Embryonic facial prominence (tissue), 1 donor: Measurements from ENCODE around the gene TNRC6C.
"Not testable (repeated sequence)": the region's sequence is repeated elsewhere in the genome, so short reads cannot be mapped to it uniquely, and the experiment has no call there.

Source experiments
- DNase-seq: peaks from one replicate; pipeline ENCODE4 v3.0.0-alpha.2; 2016; ENCODE audit errors: extremely low spot score

TNRC6C gene

DNA sequence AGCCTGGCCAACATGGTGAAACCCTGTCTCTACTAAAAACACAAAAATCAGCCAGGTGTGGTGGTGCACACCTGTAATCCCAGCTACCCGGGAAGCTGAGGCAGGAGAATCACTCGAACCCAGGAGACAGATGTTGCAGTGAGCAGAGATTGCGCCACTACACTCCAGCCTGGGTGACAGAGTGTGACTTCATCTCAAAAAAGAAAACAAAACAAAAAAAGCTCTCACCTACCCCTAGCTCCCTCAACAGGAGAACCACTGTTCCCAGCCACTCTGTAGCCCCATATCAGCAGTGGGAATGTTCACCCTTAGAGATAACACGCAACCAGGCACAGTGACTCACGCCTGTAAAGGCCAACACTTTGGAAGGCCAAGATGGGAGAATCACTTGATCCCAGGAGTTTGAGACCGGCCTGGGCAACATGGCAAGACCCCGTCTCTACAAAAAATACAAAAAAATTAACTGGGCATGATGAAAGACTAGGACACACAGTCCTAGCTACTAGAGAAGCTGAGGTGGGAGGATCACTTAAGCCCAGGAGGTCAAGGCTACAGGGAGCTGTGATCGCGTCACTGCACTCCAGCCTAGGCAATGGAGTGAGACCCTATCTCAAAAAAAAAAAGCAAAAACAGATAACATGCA is 177.5 kb downstream of the TNRC6C start:
- DNase-seq: no peak

DNA sequence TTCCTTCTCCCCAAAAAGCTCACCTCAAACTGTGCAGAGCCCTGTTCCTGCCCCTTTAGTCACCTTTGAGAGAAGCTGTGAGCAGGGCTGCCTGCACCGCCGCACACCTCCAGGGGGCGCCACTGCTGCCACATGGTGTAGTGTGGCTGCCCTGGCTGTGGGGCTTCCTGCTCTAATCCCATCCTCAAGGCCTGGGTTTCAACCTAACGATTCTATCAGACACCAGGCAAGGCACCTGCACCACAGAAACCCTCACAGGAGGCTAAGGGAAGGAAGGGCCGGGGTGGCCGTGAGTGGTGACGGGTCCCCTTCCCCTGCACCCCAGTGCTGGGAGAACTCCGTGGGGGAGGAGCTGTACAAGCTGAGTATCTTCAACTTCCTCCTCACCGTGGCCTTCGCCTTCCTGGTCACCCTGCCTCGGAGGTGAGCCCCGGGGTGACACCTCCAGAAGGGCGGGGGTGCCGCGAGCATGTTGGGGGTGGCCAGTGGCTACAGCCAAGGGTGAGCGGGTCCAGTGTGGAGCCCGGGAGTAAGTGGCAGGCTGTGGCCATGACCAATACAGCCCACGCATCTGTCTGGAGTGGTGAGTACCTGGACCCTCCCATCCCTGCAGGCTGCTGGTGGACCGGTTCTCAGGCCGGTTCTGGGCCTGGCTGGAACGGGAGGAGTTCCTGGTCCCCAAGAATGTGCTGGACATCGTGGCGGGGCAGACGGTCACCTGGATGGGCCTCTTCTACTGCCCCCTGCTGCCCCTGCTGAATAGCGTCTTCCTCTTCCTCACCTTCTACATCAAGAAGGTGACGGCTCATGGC is 179.1 kb downstream of the TNRC6C start:
- no peak for DNase-seq

DNA sequence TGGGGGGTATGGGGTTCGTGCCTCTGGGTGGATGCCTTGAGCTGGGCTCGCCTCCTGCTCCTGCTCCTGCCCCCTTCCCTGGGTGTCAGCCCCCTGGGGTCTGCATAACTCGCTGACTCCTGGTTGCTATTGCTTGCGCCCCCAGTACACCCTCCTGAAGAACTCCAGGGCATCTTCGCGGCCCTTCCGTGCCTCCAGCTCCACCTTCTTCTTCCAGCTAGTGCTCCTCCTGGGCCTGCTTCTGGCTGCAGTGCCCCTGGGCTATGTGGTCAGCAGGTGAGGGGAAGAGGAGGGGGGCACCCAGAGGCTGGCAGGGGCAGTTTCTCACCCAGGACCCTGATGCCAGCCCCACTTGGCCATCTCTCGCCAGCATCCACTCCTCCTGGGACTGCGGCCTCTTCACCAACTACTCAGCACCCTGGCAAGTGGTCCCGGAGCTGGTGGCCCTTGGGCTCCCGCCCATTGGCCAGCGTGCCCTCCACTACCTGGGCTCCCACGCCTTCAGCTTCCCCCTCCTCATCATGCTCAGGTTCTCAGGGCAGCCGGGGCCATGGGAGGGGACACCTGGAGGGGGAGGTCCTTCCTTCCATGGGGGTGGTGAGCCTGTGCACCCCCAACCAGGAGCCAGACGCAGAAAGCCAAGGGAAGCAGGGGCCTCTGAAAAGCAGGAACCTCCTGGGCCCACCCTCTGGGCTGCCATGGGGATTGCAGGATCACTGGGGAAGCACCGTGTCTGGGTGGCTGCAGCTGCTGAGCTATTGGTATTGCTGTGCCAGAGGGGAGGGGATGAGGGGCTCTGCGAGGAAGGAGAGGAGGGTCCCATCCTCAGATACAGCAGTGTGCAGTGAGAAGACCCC is 179.9 kb downstream of the TNRC6C start:
- no peak for DNase-seq

DNA sequence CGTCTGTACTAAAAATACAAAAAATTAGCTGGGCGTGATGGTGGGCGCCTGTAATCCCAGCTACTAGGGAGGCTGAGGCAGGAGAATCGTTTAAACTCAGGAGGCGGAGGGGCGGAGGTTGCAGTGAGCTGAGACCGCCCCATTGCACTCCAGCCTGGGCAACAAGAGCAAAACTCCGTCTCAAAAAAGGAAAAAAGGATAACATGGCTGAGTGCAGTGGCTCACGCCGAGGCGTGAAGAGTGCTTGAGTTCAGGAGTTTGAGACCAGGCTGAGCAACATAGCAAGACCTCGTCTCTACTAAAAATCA is 181.3 kb downstream of the TNRC6C start:
- not testable (repeated sequence) for DNase-seq

DNA sequence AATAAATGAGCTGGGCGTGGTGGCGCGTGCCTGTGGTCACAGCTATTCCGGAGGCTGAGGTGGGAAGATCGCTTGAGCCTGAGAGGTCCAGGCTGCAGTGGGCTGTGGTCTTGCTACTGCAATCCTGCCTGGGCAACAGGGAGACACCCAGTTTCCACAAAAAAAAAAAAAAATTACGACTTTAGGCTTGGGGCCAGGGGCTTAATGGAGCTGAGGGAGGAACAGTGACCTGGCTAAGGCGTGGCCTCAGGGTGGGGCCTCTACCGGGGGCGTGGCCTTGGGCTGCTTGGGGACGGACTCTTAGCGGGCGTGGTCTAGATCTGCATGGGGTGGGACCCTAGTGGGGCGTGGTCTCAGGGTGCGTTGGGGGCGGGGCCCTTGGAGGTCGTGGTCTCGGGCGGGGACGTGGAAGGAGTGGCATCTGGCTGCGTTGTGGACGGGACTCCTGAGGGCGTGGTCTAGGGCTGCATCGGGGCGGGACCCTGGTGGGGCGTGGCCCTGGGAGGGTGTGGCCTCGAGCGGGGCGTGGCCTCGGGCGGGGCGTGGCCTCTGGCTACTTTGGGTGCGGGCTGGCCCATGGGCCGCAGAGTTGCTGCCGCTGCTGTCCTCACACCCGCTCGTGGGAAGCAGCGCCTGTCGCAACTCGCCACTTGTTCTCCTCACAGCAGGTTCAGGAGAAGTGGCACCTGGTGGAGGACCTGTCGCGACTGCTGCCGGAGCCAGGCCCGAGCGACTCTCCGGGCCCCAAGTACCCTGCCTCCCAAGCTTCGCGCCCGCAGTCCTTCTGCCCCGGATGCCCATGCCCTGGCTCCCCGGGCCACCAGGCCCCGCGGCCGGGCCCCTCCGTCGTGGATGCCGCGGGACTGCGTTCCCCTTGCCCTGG is 181.9 kb downstream of the TNRC6C start:
- DNase-seq: no peak

DNA sequence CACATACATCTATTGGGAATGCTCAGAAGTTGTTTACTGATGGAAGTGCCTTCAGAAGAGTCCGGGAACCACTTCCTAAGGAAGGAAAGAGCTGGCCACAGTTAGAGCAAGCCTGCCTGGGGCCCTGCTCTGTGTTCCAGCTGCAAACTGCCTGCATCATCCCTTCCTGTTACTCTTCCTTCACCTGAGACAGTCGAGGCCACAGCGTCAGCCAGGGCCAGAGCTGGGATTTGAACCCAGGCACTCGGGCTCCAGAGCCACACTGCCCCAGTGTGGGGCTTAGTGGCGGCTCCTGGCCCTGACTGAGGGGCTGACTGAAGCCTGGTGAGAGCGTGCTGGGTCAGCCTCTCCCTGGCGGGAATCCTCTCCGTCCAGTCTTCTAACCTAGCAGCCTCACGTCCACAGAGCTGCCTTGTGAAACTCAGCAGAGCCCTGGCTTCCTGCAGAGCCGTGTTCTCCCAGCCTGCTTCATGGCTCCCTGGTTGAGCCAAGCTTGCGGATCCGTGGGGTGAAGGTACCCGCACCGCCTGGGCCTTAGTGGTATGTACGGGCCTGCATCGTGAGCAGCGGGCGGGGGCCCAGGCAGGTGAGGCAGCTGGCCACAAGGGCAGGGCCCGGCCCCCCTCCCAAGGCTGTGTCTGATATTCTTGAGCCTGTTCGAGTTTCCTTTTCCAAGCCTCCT is 183.1 kb downstream of the TNRC6C start:
- DNase-seq: no peak

DNA sequence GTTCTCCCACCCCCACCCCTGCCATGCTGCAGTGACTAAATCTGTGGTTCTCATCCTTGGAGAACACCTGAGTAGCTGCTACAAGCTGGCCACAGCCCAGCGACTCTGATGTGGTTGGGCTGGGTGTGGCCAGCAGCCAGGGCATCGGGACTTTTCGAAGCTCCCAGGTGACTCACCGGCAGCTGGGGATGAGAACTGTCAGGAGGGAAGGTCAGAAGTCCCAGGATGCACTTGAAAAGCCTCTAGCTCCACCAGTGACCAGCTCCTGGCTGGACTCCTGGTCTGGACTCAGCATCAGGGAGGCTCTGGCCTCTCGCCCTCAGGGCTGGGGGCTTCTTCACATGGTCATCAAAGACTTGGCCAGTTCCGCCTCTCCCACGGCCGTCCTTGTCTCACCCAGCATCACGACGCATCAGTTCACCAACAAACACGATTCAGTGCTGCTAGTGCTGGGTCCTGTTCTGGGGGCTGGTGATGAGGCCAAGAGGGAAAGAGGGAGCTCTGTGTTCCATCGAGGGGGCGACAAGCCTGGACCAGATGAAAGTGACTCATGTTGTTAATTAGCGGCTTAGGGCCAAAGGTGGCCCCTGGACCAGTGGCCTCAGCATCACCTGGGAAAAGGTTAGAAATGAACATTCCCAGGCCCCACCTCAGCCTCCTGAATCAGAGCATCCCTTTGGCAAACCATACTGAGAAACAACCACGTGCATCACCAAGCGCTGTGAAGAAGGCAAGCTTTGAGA is 183.8 kb downstream of the TNRC6C start:
- DNase-seq: no peak

DNA sequence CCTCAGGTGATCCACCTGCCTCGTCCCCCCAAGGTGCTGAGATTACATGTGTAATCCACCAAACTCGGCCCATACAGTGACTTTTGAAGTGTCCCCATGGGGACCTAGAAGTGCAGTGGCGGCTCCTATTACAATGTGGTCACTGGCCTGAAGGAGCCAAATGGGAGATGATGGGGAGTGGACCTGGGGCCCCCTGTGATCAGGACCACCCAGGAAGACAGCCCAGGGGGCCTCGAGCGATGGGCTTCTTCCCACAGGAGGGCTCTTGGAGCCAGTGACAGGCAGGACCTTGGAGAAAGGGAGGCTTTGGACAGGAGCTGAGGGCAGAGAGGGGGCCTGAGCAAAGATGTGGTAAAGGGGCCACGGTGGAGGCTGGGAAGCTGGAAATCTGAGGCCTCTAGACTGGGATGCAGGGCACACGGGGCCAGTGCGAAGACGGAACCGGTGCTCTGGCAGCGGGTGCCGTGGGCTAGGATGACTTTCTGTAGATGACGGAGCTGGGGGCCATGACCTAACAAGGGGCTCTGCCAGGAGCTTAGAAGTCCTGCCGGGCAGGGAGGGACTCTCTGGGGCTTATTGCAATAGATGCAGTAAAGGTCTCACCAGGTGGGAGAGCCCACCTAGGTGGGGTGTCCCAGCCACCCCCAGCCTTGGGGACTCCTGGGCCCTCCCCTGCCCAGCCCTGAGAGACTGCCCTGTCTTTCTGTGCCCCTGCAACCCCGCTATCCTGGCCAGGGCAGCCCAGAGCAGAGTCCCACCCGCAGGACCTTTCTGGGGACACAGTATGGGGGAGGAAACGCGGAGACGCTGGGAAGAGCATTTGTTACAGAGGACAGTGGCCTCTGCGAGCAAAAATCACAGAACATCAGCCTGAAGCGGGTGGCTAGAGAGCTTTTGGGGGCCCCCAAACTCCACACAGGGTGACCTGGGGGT is 185.0 kb downstream of the TNRC6C start:
- DNase-seq: no peak

DNA sequence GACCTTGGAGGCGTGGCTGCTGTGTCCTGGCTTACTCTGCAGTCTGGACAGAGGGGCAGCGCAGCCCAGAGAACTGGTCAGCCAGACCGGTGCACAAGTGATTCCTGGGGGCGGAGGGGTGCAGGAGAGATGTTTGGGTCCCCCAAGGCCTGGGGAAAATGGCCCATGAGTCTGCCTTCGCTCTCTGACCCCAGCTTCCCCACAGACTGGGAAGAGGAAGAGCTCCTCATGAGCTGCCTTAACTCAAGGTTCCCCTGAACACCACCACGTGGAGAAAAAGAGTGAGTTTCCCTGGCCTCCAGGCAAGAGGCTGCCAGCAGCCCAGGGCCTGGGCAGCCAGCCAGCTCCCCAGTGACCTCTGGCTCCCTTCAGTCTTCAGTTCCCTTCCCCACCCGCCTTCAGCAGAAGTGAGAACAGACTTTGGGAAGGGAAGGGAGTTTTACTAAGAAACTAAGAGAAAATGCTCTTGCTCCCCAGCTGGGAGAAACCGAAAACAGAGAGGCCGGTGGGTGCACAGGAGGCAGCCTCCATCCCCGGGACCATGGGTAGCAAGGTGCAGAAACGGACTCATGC is 185.7 kb downstream of the TNRC6C start:
- no peak for DNase-seq

DNA sequence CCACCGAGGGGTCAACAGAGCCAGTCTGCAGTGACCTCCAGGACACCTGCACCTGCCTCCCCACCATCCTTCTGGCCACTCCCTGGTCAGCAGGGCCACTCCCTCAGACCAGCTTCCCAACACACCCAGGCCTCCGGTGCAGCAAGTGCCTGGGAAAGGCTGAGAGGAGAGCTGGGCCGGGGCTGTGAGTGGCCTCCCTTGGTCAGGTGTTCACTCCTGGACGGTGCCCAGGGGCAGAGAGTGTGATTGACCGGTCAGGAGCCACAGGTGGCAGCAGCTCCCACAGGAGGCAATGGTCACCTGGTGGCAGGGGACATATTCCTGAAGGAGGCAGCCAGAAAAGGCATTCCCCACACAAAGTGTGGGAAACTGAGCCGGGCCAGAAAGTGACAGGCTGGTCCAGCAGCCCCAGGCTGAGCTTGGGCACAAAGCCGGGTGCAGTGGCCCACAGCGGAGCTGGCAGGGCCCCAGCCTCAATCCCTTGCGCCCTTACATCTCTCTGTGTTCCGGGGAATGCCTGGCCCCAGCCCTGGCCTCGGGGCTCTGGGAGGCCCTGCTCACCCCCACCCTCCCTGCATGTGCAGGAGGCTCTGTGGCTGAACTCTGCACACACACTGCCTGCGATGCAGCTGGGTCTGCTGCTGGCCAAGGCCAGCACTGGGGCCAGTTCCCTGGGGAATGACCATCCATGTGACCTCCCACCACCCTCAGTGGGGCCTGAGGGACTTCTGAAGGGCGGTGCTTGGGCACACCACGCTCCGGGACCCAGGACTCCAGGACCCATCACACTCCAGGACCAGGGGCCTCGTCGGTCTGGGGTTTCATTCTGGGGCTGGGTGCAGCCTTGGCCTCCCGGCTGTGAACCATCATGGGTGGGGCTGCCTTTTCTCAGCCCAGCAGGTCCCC is 186.5 kb downstream of the TNRC6C start:
- DNase-seq: no peak

DNA sequence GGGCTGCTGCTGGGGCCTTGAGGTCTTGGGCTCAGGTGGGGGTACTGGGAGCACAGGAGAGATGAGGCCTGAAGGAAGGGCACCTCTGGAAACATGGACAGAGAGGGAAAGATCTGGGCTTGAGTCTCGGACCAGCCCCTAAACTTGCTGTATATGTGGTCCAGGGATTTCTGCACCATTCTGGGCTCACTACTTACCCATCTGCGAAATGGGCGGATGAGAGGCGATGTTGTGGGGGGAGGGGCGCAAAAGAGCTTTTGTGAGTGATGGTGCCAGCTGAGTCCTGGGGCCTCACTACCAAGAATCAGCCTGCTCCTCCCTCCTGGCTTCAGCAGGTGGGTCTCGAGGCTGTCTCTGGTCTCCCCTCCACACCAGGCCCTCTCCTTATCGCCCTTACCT is 188.0 kb downstream of the TNRC6C start:
- no peak for DNase-seq

DNA sequence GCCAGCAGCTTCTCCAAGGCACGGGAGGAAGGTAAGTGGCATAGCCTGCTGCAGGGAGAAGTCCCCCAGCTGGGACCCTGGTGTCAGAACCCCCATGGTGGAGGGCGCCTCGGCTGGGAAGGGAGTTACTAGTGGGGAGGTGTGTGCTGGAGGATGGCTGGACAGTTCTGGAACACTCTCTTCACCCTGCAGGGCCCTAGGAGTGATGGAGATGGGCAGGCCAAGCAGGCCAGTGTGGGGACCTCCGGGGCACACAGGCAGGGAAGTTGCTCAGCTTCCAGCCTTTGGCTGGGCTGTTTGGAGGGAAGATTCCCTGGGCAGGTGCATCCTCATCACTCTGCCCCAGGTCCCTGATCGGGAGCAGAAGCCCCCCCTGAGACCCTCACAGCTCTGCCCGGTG is 188.4 kb downstream of the TNRC6C start:
- DNase-seq: no peak

DNA sequence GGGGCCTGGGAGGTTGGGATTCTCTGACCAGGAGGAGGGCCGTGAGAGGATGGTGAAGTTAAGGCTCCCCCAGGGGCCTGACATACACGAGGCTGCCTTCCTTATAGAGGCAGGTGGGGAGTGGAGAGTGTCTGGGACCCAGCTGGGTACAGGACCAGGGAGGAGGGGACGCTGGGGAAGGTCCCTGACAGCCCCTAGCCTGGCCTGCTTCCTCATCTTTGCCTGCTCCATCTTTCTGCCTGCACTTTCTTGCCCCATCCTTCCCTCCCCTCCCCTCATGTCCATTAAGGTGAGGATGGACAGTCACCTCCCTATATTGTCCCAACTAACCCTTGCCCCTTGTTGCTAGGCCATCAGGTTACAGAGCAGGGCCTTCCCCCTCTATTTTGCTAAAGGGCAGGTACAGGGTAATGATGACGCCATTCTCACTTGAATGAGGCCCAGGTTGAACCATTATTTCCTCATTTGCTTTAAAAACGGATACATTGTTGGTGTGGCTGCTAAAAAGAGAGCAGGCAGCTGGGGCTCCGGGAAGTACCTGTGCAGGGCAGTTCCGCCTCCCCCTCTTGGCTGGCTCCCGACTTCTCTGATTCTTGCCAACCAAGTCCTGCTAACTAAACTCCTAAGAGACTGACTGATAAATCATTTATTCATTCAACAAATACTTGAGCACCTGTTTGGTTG is 189.0 kb downstream of the TNRC6C start:
- no peak for DNase-seq

DNA sequence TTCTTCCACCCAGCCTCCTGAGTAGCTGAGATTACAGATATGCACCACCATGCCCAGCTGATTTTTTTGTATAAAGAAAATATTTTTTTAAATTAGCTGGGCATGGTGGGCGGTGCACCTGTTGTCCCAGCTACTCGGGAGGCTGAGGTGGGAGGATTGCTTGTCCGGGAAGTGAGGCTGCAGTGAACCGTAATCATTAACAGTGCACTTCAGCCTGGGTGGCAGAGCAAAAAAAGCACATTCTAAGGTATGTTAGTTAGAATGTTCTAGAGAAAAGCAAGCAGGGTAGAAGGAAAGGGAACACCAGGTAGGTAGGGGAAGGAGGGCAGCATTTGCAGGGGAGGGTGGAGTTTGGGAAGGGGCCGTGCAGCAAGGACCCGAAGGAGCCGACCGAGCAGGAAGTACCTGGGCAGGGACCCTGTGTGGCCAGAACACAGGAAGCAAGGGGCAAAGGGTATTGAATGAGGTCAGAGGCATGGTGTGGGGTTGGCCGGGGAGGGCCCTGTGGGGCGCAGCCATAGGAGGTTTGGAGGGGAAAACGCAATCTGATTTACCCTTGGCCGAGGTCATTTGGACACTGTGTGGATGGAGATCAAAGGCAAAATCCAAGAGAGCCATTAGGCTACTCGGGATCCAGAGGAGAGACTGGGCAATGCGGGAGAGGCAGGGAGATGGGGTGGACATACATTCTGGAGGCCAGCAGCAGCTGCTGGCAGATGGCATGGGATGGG is 189.9 kb downstream of the TNRC6C start:
- DNase-seq: no peak

DNA sequence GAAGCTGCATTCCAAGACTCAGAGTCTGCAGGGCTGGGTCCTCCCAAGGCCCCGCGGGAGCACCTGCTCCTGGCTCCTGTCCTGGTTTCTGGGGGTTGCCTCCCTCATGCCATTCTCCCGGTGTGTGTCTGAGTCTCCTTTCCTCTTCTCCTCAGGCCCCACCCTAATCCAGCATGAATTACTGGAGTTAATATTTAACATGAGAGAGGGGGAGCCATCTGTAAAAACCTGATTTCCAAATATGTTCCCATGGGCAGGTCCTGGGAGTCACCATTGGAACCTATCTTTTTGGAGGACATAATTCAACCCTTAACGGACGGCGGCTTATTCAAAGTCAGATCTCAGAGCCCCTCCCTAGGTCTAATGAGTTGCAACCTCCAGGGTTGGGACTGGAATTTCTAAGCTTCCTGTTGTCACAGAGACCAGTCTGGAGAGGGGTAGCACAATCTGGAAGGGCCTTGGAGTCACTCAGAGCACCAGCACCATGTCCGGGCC is 193.1 kb downstream of the TNRC6C start:
- no peak for DNase-seq
